Measurements from ENCODE around the gene FGF21. TPM values are rescaled to one million over a fixed set of nuclear protein-coding genes. Genes with fewer than 3 reads are reported as not detected.

The FGF21 gene
- total and polyA plus RNA-seq, 8 donors = not detected

- DNase-seq = peak in 1 of 2 donors; percentile 61
- no peaks in the 10 kb centered on the region for H3K9me3 ChIP-seq
- H3K4me1 ChIP-seq = peaks cover 33 to 60% (median 45%) of the 10 kb centered on the region in 4 donors
- TF ChIP-seq POLR2AphosphoS5 (IDR thresholded peaks at IDR 0.05) (no peak), CTCF (IDR thresholded peaks at IDR 0.05) (no peak), EP300 (IDR thresholded peaks at IDR 0.05) (no peak), POLR2A (IDR thresholded peaks at IDR 0.05) (no peak)
- peak overlapping the region in 3 of 5 donors; percentile 28 to 52 (median 46) for H3K27ac ChIP-seq
- no peaks in the 10 kb centered on the region for H3K27me3 ChIP-seq
- 61 to 75% (median 65%) methylated on average over 12 to 13 of the region's 13 CpGs for WGBS, 5 donors
- peak overlapping the region in 1 of 4 donors; percentile 16 for H3K4me3 ChIP-seq
- H3K36me3 ChIP-seq = peaks cover 0 to 23% (median 12%) of the 10 kb centered on the region in 4 donors
- intact Hi-C loops (cut with DNase I; ENCODE audit: low total_unique reads) = no loop called here
Measured at GRCh38 chr19:48807590-48808308, 52.4 kb downstream of the FGF21 start.

Small RNA genes lying within 50 kb of the gene (small RNA-seq; reads per million reads assigned to genes)
- gene RNU6-317P = 0 reads per million in 4 donors

Other genes with a start within 250 kb of the FGF21 start
- 10 to 100 TPM in 1 of 5 donors, 1 to 10 TPM in 1, under 1 TPM in 2, not detected in 1; 0.45 to 23.5 (median 1.1) TPM for gene LMTK3, start 243.7 kb upstream of the FGF21 start, total RNA-seq
- 1 to 10 TPM; 1.1 to 3.5 (median 2.8) TPM for gene LMTK3, start 243.7 kb upstream of the FGF21 start, polyA plus RNA-seq
- gene SULT2B1, start 203.4 kb upstream of the FGF21 start, total RNA-seq = 1 to 10 TPM in 2 of 5 donors, not detected in 3; 2.6 to 3.1 TPM
- gene SULT2B1, start 203.4 kb upstream of the FGF21 start, polyA plus RNA-seq = 10 to 100 TPM in 1 of 3 donors, 1 to 10 TPM in 2; 2.0 to 46.8 (median 5.0) TPM
- gene SPACA4, start 148.8 kb upstream of the FGF21 start, total RNA-seq = not detected
- not detected for gene SPACA4, start 148.8 kb upstream of the FGF21 start, polyA plus RNA-seq
- gene FAM83E, start 140.4 kb upstream of the FGF21 start, total RNA-seq = 100 to 1,000 TPM in 2 of 5 donors, 10 to 100 TPM in 3; 17.5 to 275 (median 56.0) TPM
- 10 to 100 TPM; 13.3 to 62.5 (median 15.4) TPM for gene FAM83E, start 140.4 kb upstream of the FGF21 start, polyA plus RNA-seq
- gene RPL18, start 136.3 kb upstream of the FGF21 start, total RNA-seq = 1,000 to 10,000 TPM; 1,272 to 3,316 (median 1,768) TPM
- 1,000 to 10,000 TPM; 2,771 to 3,739 (median 3,620) TPM for gene RPL18, start 136.3 kb upstream of the FGF21 start, polyA plus RNA-seq
- 100 to 1,000 TPM in 1 of 5 donors, 10 to 100 TPM in 4; 10.6 to 156 (median 19.2) TPM for gene SPHK2, start 136.0 kb upstream of the FGF21 start, total RNA-seq
- gene SPHK2, start 136.0 kb upstream of the FGF21 start, polyA plus RNA-seq = 10 to 100 TPM in 2 of 3 donors, 1 to 10 TPM in 1; 9.4 to 20.5 (median 19.9) TPM
- 10 to 100 TPM in 1 of 5 donors, 1 to 10 TPM in 3, not detected in 1; 7.2 to 21.7 (median 9.7) TPM for gene DBP, start 118.1 kb upstream of the FGF21 start, total RNA-seq
- gene DBP, start 118.1 kb upstream of the FGF21 start, polyA plus RNA-seq = 10 to 100 TPM in 1 of 3 donors, 1 to 10 TPM in 2; 4.2 to 29.0 (median 9.2) TPM
- 10 to 100 TPM in 2 of 5 donors, 1 to 10 TPM in 2, not detected in 1; 1.8 to 33.0 (median 18.1) TPM for gene CA11, start 109.3 kb upstream of the FGF21 start, total RNA-seq
- gene CA11, start 109.3 kb upstream of the FGF21 start, polyA plus RNA-seq = 10 to 100 TPM; 15.7 to 17.7 (median 15.8) TPM
- not detected for gene NTN5, start 82.5 kb upstream of the FGF21 start, total RNA-seq
- gene NTN5, start 82.5 kb upstream of the FGF21 start, polyA plus RNA-seq = 1 to 10 TPM in 1 of 3 donors, not detected in 2; 1.3 TPM
- 10 to 100 TPM; 23.2 to 42.0 (median 33.2) TPM for gene FUT2, start 59.6 kb upstream of the FGF21 start, total RNA-seq
- gene FUT2, start 59.6 kb upstream of the FGF21 start, polyA plus RNA-seq = 10 to 100 TPM; 22.7 to 76.8 (median 25.8) TPM
- 1 to 10 TPM in 1 of 5 donors, under 1 TPM in 1, not detected in 3; 0.55 to 3.6 TPM for gene MAMSTR, start 35.8 kb upstream of the FGF21 start, total RNA-seq
- gene MAMSTR, start 35.8 kb upstream of the FGF21 start, polyA plus RNA-seq = 1 to 10 TPM in 2 of 3 donors, under 1 TPM in 1; 0.46 to 1.5 (median 1.5) TPM
- gene RASIP1, start 14.9 kb upstream of the FGF21 start, total RNA-seq = 10 to 100 TPM in 1 of 5 donors, 1 to 10 TPM in 4; 4.7 to 26.8 (median 8.8) TPM
- gene RASIP1, start 14.9 kb upstream of the FGF21 start, polyA plus RNA-seq = 10 to 100 TPM; 11.1 to 44.9 (median 29.3) TPM
- 10 to 100 TPM in 2 of 5 donors, under 1 TPM in 1, not detected in 2; 0.73 to 14.3 (median 10.7) TPM for gene IZUMO1, start 8.6 kb upstream of the FGF21 start, total RNA-seq
- 1 to 10 TPM in 1 of 3 donors, under 1 TPM in 1, not detected in 1; 0.62 to 4.0 TPM for gene IZUMO1, start 8.6 kb upstream of the FGF21 start, polyA plus RNA-seq
- 10 to 100 TPM in 2 of 5 donors, 1 to 10 TPM in 2, not detected in 1; 7.0 to 54.5 (median 11.1) TPM for gene FUT1, start 2.9 kb upstream of the FGF21 start, total RNA-seq
- gene FUT1, start 2.9 kb upstream of the FGF21 start, polyA plus RNA-seq = 1 to 10 TPM; 7.2 to 7.5 (median 7.2) TPM
- 100 to 1,000 TPM in 1 of 5 donors, 10 to 100 TPM in 4; 22.0 to 320 (median 23.9) TPM for gene BCAT2, start 55.5 kb downstream of the FGF21 start, total RNA-seq
- 10 to 100 TPM; 65.8 to 74.5 (median 68.5) TPM for gene BCAT2, start 55.5 kb downstream of the FGF21 start, polyA plus RNA-seq
- gene HSD17B14, start 81.0 kb downstream of the FGF21 start, total RNA-seq = 10 to 100 TPM in 2 of 5 donors, 1 to 10 TPM in 2, not detected in 1; 2.8 to 41.4 (median 17.3) TPM
- gene HSD17B14, start 81.0 kb downstream of the FGF21 start, polyA plus RNA-seq = 1 to 10 TPM; 5.4 to 9.8 (median 9.4) TPM
- 10 to 100 TPM in 2 of 5 donors, 1 to 10 TPM in 3; 1.7 to 35.6 (median 4.8) TPM for gene PLEKHA4, start 113.1 kb downstream of the FGF21 start, total RNA-seq
- 10 to 100 TPM; 30.1 to 85.0 (median 75.3) TPM for gene PLEKHA4, start 113.1 kb downstream of the FGF21 start, polyA plus RNA-seq
- gene PPP1R15A, start 116.9 kb downstream of the FGF21 start, total RNA-seq = 100 to 1,000 TPM in 1 of 5 donors, 10 to 100 TPM in 4; 14.6 to 107 (median 35.1) TPM
- 10 to 100 TPM; 34.6 to 59.8 (median 37.1) TPM for gene PPP1R15A, start 116.9 kb downstream of the FGF21 start, polyA plus RNA-seq
- 1 to 10 TPM in 2 of 5 donors, not detected in 3; 1.2 to 1.3 TPM for gene TULP2, start 143.2 kb downstream of the FGF21 start, total RNA-seq
- not detected for gene TULP2, start 143.2 kb downstream of the FGF21 start, polyA plus RNA-seq
- 100 to 1,000 TPM; 117 to 503 (median 135) TPM for gene NUCB1, start 144.8 kb downstream of the FGF21 start, total RNA-seq
- gene NUCB1, start 144.8 kb downstream of the FGF21 start, polyA plus RNA-seq = 100 to 1,000 TPM in 1 of 3 donors, 10 to 100 TPM in 2; 68.9 to 118 (median 91.5) TPM
- under 1 TPM in 1 of 5 donors, not detected in 4; 0.89 TPM for gene DHDH, start 178.2 kb downstream of the FGF21 start, total RNA-seq
- 1 to 10 TPM in 1 of 3 donors, under 1 TPM in 1, not detected in 1; 0.93 to 1.2 TPM for gene DHDH, start 178.2 kb downstream of the FGF21 start, polyA plus RNA-seq
- 100 to 1,000 TPM in 1 of 5 donors, 10 to 100 TPM in 4; 12.1 to 121 (median 20.2) TPM for gene BAX, start 199.4 kb downstream of the FGF21 start, total RNA-seq
- gene BAX, start 199.4 kb downstream of the FGF21 start, polyA plus RNA-seq = 10 to 100 TPM; 61.6 to 85.3 (median 77.6) TPM
- 1,000 to 10,000 TPM; 1,292 to 4,272 (median 3,457) TPM for gene FTL, start 209.8 kb downstream of the FGF21 start, total RNA-seq
- gene FTL, start 209.8 kb downstream of the FGF21 start, polyA plus RNA-seq = 1,000 to 10,000 TPM; 3,915 to 8,824 (median 7,571) TPM
- gene GYS1, start 237.8 kb downstream of the FGF21 start, total RNA-seq = 10 to 100 TPM; 13.0 to 63.6 (median 46.4) TPM
- 10 to 100 TPM; 13.0 to 25.5 (median 15.5) TPM for gene GYS1, start 237.8 kb downstream of the FGF21 start, polyA plus RNA-seq
- gene RUVBL2, start 238.4 kb downstream of the FGF21 start, total RNA-seq = 10 to 100 TPM in 4 of 5 donors, under 1 TPM in 1; 0.58 to 96.0 (median 59.1) TPM
- gene RUVBL2, start 238.4 kb downstream of the FGF21 start, polyA plus RNA-seq = 10 to 100 TPM; 55.3 to 69.2 (median 63.3) TPM